ENCODE data around the gene PGAP1. TPM values are rescaled to one million over a fixed set of nuclear protein-coding genes. Genes with fewer than 3 reads are reported as not detected.

PGAP1 gene
- total RNA-seq, 1 donor from 2014 or later, result 1.9 TPM

GRCh38 chr2:196821195-196821594, 105.3 kb downstream of the PGAP1 start:
- CTCF ChIA-PET, result no interaction called here
- peaks cover 10% of the 10 kb centered on the region for H3K9me3 Mint-ChIP-seq
- TF ChIP-seq, protein P1, sequence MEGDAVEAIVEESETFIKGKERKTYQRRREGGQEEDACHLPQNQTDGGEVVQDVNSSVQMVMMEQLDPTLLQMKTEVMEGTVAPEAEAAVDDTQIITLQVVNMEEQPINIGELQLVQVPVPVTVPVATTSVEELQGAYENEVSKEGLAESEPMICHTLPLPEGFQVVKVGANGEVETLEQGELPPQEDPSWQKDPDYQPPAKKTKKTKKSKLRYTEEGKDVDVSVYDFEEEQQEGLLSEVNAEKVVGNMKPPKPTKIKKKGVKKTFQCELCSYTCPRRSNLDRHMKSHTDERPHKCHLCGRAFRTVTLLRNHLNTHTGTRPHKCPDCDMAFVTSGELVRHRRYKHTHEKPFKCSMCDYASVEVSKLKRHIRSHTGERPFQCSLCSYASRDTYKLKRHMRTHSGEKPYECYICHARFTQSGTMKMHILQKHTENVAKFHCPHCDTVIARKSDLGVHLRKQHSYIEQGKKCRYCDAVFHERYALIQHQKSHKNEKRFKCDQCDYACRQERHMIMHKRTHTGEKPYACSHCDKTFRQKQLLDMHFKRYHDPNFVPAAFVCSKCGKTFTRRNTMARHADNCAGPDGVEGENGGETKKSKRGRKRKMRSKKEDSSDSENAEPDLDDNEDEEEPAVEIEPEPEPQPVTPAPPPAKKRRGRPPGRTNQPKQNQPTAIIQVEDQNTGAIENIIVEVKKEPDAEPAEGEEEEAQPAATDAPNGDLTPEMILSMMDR (IDR thresholded peaks at IDR 0.05), result no peak
- ATAC-seq (ENCODE audit: low read depth) (no peak), DNase-seq (no peak)
- intact Hi-C loops (cut with micrococcal nuclease), result no loop called here
- no peaks in the 10 kb centered on the region for H3K4me1 Mint-ChIP-seq
- H3K36me3 Mint-ChIP-seq (ENCODE audit: low read depth), result no peaks in the 10 kb centered on the region
- H3K4me3 Mint-ChIP-seq, result no peak overlapping the region
- POLR2A ChIA-PET, result no interaction called here
- no peak overlapping the region for H3K27ac Mint-ChIP-seq
- peaks cover 37% of the 10 kb centered on the region for H3K27me3 Mint-ChIP-seq

DNA sequence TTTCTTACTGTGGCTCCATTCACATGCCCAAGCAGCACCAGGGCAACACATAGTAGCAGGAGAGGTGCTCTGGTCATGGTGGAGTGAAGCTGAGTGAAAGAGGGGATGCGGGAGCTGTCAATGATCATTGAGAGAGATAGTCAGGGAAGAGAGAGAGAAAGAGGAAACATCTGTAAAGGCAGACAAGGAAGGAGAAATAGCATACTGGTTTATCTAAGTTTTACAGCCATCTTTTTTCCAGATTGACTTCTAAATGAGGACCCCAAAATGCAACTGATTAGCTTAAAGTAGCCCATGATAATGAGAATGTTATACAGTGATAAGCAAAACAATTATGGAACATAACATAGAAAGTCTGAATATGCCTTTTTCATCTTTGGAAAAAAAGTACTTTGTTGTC, 117.2 kb downstream of the PGAP1 start, which contains the start of gene C2orf66:
Gene C2orf66, minus strand, starts transcription at position 96 of the 400 bp plus-strand sequence. Its CDS starts 19 bp downstream, at position 77.
- no peaks in the 10 kb centered on the region for H3K4me1 Mint-ChIP-seq
- POLR2A ChIA-PET, result no interaction called here
- H3K9me3 Mint-ChIP-seq, result peaks cover 1% of the 10 kb centered on the region
- TF ChIP-seq, protein P1 (IDR thresholded peaks at IDR 0.05), result no peak
- H3K4me3 Mint-ChIP-seq, result no peak within 1 kb of the TSS
- no peak for DNase-seq
- CTCF ChIA-PET, result no interaction called here
- no peak within 1 kb of the TSS for H3K27ac Mint-ChIP-seq
- intact Hi-C loops (cut with micrococcal nuclease), result no loop called here
- H3K27me3 Mint-ChIP-seq, result peaks cover 29% of the 10 kb centered on the region
- no peaks in the 10 kb centered on the region for H3K36me3 Mint-ChIP-seq (ENCODE audit: low read depth)
- ATAC-seq (ENCODE audit: low read depth), result no peak

DNA sequence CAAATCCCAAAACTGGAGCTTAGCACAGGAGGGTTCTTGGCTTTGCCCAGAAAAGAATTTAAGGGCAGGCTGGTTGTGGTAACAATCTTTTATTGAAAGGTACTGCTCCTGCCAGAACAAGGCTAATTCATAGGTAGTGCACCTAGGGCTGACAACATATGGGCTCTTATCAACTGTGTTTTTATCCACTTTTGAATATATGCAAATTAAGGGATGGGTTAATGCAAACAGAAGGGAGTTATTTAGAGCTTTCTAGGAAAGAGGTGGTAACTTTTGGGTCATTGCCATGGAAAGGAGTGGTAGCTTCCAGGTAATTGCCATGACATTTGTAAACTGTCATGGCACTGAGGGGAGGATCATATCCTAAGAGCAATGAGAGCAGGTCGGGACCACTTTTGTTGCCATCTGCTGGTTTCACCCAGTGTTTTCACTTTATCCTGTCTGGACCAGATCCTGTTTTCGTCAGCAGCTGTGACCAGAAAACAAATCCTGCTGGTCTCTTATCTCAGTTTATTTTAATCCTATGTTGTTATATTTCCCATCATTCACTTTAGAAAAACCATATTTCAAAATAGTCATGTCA, 118.3 kb downstream of the PGAP1 start:
- peaks cover 30% of the 10 kb centered on the region for H3K27me3 Mint-ChIP-seq
- ATAC-seq (ENCODE audit: low read depth) (no peak), DNase-seq (no peak)
- TF ChIP-seq, protein P1 (IDR thresholded peaks at IDR 0.05), result no peak
- intact Hi-C loops (cut with micrococcal nuclease), result no loop called here
- H3K36me3 Mint-ChIP-seq (ENCODE audit: low read depth), result no peaks in the 10 kb centered on the region
- no peaks in the 10 kb centered on the region for H3K4me1 Mint-ChIP-seq
- no peaks in the 10 kb centered on the region for H3K9me3 Mint-ChIP-seq
- no peak overlapping the region for H3K4me3 Mint-ChIP-seq
- ChIA-PET POLR2A (no interaction called here), CTCF (no interaction called here)
- no peak overlapping the region for H3K27ac Mint-ChIP-seq

DNA sequence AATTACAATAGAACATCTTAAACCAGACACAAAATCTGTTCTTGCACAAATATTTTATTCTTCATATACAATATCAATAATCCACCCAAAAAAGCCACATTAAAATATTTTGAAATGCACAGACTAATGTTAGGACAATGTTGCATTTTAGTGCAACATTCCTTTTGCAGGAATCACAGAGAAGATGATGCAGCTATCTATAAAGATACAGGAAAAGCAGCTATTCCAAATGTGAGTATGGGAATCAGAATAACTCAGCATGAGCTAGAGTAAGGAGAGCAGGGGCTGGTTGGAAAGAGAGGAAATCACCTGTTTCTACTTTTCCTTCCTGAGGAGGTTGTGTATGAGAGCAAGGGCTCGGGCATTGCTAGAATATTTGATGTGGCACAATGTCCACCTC, 122.1 kb downstream of the PGAP1 start:
- no peak overlapping the region for H3K4me3 Mint-ChIP-seq
- no peak for DNase-seq
- CTCF ChIA-PET, result no interaction called here
- H3K27me3 Mint-ChIP-seq, result peaks cover 18% of the 10 kb centered on the region
- H3K27ac Mint-ChIP-seq, result no peak overlapping the region
- intact Hi-C loops (cut with micrococcal nuclease), result no loop called here
- TF ChIP-seq, protein P1 (IDR thresholded peaks at IDR 0.05), result no peak
- no peak for ATAC-seq (ENCODE audit: low read depth)
- POLR2A ChIA-PET, result no interaction called here
- H3K9me3 Mint-ChIP-seq, result peaks cover 2% of the 10 kb centered on the region
- peaks cover 4% of the 10 kb centered on the region for H3K4me1 Mint-ChIP-seq
- H3K36me3 Mint-ChIP-seq (ENCODE audit: low read depth), result peaks cover 2% of the 10 kb centered on the region

GRCh38 chr2:196802401-196802800, 124.1 kb downstream of the PGAP1 start:
- Mint-ChIP-seq H3K9me3 (peaks cover 2% of the 10 kb centered on the region), H3K4me3 (no peak overlapping the region), H3K27ac (no peak overlapping the region), H3K36me3 (ENCODE audit: low read depth) (peaks cover 10% of the 10 kb centered on the region), H3K27me3 (peaks cover 10% of the 10 kb centered on the region), H3K4me1 (peaks cover 16% of the 10 kb centered on the region)
- ChIA-PET CTCF (no interaction called here), POLR2A (no interaction called here)
- intact Hi-C loops (cut with micrococcal nuclease), result no loop called here
- TF ChIP-seq, protein P1 (IDR thresholded peaks at IDR 0.05), result no peak
- ATAC-seq (ENCODE audit: low read depth) (no peak), DNase-seq (no peak)

All from activated B cell treated with CpG ODN at 0.5 μM for 24 hours (primary cell).